ENCODE measurements around the gene RASA3.

DNA sequence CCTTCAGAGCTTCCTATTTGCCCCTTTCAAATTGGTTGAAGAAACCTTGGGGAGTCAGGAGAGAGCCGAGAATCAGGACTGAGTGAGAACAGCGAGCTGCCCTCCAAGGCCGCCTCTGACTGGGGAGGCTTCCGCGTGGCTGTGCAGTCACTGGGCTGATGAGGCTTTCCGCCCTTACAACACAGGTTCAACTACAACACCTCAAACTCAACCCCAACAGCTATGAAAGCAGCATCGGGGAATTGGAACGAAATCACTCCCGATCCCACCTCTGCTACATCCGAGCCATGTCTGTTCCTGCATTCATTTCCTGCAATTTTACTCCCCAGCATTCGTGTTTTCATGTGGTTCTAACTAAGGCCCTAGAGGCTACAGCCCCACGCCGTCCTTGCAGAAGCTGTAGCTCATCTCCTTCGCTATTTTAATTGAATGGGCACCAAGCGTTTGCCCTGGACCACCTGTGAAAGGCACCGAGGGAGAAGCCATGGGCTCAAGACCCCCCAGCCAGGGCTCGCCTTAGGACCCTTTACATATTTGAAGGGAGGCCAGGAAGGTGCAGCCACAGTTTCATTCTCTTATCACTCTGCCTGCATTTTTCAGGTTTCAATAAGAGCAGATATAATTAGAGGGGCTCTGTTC is 12.3 kb upstream of the RASA3 start:
- TF ChIP-seq, protein P1, sequence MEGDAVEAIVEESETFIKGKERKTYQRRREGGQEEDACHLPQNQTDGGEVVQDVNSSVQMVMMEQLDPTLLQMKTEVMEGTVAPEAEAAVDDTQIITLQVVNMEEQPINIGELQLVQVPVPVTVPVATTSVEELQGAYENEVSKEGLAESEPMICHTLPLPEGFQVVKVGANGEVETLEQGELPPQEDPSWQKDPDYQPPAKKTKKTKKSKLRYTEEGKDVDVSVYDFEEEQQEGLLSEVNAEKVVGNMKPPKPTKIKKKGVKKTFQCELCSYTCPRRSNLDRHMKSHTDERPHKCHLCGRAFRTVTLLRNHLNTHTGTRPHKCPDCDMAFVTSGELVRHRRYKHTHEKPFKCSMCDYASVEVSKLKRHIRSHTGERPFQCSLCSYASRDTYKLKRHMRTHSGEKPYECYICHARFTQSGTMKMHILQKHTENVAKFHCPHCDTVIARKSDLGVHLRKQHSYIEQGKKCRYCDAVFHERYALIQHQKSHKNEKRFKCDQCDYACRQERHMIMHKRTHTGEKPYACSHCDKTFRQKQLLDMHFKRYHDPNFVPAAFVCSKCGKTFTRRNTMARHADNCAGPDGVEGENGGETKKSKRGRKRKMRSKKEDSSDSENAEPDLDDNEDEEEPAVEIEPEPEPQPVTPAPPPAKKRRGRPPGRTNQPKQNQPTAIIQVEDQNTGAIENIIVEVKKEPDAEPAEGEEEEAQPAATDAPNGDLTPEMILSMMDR (IDR thresholded peaks at IDR 0.05), result no peak
- TF ChIP-seq POLR2AphosphoS5 (IDR thresholded peaks at IDR 0.05), result no peak

All from esophagus muscularis mucosa (tissue), 3 donors.